GM19023 (cell line): ENCODE data around the gene NDUFB5.

Experiments used
- ATAC-seq: cut with Tn5 transposase; IDR thresholded peaks from one replicate; pipeline ENCODE4 v1.9.1; 2021; ENCODE audit warnings: mild to moderate bottlenecking, moderate library complexity; ENCODE audit not compliant: unreplicated experiment

NDUFB5 gene

GRCh38 chr3:179676081-179676480 is 71.5 kb downstream of the NDUFB5 start:
- ATAC-seq, result no peak
